DMS153 (cell line): ENCODE results near the gene MYH2.
"Not testable (repeated sequence)": the region's sequence is repeated elsewhere in the genome, so short reads cannot be mapped to it uniquely, and the experiment has no call there.

Experiments
- DNase-seq: peaks from one replicate; lab custom pipeline; 2025; lab: John Stamatoyannopoulos, UW

Gene MYH2

DNA sequence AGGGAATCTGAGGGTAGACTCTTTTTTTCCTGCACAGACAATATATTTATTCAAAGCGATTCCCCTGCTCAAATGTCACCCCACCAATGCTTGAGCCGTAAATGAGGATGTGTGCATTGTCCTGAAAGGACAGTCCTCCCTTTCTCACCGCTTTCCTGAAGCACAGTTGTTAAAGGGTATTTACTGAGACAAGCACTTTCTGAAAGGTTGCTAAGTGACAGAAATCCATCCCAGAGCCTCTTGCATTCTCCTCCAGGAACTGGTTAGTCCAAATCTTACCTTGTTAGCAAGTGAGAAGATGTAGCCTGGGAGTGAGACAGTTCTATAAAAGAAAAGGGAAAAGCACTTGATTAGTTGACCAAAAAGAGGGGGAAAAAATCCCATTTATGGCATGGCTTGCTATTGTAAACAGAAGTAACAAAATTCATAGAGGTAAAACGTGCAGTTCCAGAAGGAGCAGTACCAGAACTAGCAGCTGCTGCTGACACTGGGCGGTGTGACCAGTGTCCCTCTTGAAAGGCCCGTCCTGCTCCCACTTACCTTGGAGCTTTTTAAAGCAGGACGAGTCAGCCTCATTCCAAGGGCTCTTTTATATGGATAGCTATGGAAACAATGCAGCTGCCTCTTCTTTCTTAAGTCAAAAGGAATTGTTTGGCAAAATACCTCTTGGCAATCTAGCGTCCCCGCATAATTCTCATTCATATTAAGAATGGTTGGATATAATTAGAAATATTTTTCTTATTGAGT is at the start of gene MYH2:
Gene MYH2, minus strand, starts transcription at position 563 of the 747 bp plus-strand sequence. CDS start 1,738 bp downstream, outside the sequence.
- DNase-seq = no peak

DNA sequence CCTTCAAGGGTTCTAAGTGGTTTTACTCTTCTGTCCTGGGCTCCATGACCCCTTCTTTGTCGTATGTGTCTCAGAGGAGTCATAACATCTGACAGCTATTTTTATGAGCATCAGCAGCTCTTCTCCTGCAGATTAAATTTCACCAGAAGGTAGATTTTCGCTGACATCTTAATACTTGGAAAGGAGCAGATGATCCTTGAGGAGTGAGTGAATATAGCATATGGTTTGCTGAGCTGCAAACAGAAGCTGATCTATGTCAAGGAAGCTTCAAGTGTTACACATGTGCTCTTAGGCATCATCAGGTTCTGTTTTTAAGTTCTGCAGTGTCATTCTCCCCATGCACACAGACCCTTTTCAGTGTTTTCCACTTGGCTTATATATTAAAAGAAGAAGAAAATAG is 49.2 kb upstream of the MYH2 start:
- DNase-seq = no peak

DNA sequence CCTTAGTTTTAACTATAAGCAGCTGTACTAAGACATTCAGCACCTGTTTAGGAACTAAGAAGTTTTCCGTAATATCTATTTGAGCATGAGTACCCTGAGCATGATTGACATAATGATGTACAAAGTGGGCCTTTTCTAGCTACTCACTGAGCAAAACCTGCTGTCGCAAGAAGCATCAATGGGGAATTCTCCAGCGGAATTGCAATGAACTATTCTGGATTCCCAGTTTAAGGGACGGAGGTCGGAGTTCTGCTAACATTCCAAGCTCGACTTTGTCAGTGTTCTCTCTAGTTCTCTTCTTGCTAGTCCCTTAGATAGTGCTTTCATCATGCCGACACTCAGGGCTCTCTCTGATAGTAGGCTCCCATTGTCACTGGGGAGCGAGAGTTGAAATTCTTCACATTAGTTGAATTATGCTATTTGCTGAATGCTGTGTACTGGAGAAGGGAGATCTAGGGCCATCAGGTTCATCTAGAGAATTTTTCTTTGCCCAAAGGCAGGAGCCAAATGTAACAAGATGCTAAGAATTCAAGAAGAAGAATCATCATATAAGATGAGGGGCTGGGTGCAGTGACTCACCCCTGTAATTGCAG is 40.2 kb upstream of the MYH2 start:
- DNase-seq = no peak

DNA sequence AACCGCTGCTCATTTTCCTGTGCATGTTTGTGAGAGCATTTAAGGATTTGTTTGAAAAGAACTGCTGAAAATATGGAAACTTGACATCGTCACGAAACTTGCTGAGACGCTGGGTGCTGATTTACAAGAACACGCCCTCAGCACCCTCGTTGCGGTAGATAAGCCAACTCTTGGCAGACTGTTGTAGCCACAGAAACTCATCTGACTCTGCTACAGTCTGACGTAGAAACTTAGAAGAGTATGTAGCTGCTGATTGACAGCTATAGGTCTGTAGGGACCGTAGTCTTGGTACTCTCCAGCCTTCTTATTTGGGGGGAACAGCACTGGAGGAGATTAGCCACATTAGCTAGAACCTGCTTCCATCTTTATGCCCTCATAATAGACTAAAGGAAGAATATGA is 36.1 kb upstream of the MYH2 start:
- DNase-seq = no peak

DNA sequence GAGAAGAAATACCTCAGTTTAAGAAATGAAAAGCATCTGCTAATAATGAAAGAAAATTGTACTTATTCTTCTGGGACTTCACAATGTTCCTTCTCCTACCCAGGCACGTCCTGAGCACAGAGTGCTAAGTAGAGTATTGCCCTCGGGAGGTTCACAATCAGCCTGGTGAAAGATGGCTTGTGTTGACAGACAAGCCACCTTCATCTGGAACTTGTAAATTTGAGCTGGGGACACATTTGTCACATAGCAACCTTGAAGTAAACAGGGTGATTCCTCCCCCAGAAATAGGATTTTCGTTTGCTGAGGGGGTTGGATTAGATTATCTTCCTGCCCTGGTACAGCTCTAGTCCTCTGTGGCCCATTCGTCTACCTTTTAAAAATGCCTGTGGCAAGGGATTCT is 34.4 kb upstream of the MYH2 start:
- no peak for DNase-seq

DNA sequence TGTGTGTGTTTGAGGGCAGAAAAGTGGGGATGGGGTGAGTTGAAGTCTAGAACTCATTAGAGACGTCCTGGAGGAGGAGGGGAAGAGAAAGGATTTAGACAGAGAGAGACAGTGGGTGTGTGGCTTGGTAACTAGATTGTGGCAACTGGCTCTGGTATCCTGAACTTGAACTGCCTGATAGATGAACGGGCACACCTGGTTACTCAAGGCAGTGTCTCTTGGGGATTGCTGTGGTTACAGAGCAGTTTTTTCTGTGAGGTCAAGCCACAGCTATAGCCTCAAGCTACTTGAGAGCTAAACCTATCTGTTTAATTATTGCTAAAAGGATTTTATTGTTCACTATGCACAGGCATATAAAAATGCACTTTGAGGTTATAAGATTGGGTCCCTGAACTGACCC is 29.8 kb upstream of the MYH2 start:
- no peak for DNase-seq

DNA sequence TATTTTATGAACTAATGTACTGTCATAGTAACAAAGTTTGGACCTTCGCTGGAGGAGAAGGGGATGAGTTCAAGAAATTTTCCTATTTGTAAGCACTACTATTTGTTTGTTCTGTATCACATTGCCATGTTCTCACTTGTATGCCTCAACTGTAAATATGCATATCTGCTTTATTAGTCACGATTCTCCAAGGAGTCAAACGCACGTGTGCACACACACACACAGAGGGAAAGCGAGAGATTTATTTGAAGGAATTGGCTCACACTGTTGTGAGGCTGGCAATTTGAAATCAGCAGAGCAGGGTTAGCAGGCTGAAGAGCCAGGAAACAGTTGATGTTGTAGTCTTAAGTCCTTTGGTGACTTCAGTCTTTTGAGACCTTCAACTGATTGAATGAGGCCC is 24.9 kb upstream of the MYH2 start:
- DNase-seq = no peak

DNA sequence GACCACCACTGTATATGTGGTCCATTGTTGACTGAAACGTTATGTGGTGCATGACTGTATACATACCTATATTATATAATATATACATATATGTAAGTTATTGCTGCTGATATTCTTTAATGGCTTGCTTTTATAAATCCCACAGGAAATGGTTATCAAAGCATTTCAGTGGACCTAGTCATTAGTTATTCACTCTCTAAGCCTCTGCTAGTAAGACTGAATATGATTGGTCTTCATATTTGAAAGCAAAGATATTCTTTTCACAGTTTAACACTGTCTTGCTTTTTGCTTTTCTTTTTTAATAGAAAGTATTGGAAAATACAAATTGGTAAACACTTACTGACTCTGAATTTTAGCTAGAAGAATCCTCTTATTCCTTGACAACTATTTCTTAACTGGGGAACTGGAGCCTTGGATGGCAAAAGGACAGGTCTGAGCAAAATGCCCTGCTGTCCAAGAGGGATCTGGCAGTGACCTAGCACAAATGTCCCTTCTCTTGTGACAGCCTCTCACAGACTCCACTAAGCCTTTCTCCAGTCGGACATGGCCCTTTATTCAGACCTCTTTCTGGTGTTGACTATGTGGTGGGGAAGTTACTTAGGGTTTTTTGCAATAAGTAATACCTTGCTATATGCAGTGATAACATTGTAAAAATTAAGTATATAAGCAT is 14.7 kb upstream of the MYH2 start:
- DNase-seq = no peak

DNA sequence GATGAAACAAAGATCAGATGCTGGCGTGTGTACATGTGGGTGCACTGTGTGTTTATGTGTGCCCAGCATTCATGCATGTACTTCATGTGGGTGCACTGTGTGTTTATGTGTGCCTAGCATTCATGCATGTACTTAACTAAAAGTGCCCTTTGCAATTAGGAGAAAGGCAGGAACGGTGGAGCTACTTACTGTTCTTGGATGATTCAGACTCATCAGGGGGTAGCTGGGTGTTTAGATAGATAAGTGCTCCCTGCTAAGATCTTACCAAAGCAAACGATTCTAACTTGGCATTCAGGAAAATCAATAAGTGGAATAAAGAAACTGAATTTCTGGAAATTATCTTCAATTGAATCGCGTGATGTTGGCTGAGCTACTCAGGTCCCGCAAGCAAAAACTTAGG is 8.6 kb upstream of the MYH2 start:
- DNase-seq = no peak

DNA sequence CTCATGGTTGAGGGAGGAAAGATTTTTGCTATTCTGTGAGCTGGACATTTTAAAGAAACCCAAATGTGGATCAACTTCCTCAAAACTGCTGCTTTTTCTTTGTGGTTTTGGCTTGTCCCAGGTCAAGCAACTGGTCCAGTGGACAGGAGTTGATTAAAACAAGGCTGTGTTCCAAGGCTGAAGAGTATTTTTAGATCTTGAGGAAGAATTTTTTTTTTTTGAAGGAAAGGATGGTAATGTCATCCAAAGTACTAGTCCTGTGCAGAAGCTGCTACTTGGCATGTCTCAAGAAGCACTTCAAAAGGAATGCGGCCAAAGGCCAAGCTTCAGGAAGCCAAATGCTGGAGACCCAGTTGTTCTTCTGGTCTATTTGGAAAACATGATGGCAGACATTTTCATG is 8.0 kb upstream of the MYH2 start:
- DNase-seq = no peak

GRCh38 chr17:10556301-10557005 is 7.0 kb upstream of the MYH2 start:
- no peak for DNase-seq

DNA sequence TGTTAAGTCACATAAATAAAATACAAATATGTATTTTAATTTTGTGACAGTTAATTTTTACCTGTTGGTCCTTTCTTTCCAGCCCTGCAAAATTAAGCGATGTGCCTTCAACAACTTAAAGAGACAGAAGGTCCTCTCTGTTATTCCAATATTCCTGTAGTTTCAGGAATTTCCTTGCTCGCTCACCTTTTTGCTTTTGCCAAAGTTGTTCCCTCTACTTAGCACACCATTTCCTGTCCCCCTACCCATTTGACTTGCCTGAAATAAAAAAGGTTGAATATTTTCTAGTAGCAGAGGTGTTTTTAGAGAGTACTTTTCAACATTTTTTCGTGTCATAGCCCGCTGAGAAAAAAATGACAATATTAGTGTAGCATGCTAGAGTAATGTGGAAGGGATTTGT is 556 bp upstream of the MYH2 start:
- DNase-seq = no peak

GRCh38 chr17:10547351-10547750 is 2.1 kb downstream of the MYH2 start:
- DNase-seq = no peak

GRCh38 chr17:10543486-10543885 is 6.0 kb downstream of the MYH2 start:
- DNase-seq = not testable (repeated sequence)

- not testable (repeated sequence) for DNase-seq
Observed at GRCh38 chr17:10541179-10541578, 8.3 kb downstream of the MYH2 start.

GRCh38 chr17:10532026-10532425 is 17.4 kb downstream of the MYH2 start:
- no peak for DNase-seq

- no peak for DNase-seq
Observed at GRCh38 chr17:10527419-10527818, 22.0 kb downstream of the MYH2 start.

DNA sequence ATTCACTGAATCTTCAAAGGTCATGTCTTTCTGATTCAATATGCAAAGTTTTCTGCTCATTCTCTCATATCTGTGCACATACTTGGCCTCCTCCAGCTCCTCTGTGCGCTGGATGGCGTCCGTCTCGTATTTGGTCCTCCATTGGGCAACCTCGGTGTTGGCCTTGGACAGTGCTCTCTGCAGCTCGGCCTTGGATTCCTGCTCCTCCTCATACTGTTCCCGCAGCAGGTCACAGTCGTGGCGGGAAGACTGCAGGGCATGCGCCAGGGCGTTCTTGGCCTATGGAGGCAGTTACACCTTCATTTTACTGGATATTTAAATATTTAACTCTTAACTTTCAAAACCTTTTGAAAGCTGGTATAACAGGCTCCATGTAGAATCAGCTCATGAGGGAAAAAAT is 22.9 kb downstream of the MYH2 start:
- no peak for DNase-seq

DNA sequence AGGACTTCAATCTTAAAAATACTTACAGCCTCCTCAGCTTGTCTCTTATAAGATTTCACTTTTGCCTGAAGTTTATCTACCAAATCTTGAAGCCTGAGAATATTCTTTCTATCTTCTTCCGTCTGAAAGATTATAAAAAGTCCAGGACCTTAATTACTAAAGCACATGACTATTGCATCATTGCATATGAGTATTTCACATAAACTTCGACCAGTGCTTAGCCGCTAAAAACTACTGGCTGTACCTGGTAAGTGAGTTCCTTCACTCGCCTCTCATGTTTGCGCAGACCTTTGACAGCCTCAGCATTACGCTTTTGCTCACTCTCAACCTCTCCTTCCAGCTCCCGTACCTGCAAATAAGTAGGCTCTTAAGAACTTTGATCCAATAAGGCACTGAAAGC is 26.4 kb downstream of the MYH2 start:
- DNase-seq = no peak

DNA sequence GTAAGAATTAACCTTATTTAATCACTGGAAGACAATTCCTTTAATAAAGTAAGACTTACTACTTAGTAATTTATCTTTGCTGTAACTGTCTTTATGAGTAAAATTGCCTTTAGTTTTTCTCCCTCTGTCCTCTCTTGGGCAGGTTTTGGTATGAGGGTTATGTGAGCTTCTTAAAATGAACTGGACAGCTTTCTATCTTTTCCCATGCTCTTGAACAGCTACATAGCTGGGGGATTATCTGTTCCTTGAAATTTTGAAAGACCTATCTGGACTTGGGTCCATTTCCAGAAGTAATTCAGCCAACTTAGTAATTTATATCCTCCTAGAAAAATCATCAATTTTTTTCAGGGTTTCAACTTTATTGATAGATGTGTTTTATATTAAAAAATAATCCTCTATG is 27.5 kb downstream of the MYH2 start:
- no peak for DNase-seq

- DNase-seq = no peak
Observed at GRCh38 chr17:10518271-10519037, 31.0 kb downstream of the MYH2 start, which contains the start of gene MYH1. MYH1 (minus strand) TSS chr17:10518542; CDS start chr17:10516642, 1,900 bp downstream.

- DNase-seq = no peak
Observed at GRCh38 chr17:10516638-10517037, 32.8 kb downstream of the MYH2 start.
